GM19395 (cell line): Measurements from ENCODE around the gene MDFIC.
A peak's percentile ranks its signal among the peaks of the same experiment; 100 is the strongest.

Source experiments
- ATAC-seq: cut with Tn5 transposase; IDR thresholded peaks from one replicate; pipeline ENCODE4 v1.9.1; 2021; ENCODE audit warnings: mild to moderate bottlenecking, moderate library complexity; ENCODE audit not compliant: unreplicated experiment

The MDFIC gene

GRCh38 chr7:114925434-114925833 lies 3.5 kb downstream of the MDFIC start:
- no peak for ATAC-seq

GRCh38 chr7:114928060-114928459 lies 6.2 kb downstream of the MDFIC start:
- ATAC-seq = no peak

- ATAC-seq = no peak
Measured at GRCh38 chr7:114929570-114929969, 7.7 kb downstream of the MDFIC start.

GRCh38 chr7:114930107-114930661 lies 8.3 kb downstream of the MDFIC start:
- no peak for ATAC-seq

GRCh38 chr7:114930829-114931655 lies 9.1 kb downstream of the MDFIC start:
- ATAC-seq = peak; percentile 59

- peak; percentile 76 for ATAC-seq
Measured at GRCh38 chr7:114931656-114932011, 9.7 kb downstream of the MDFIC start.

- ATAC-seq = no peak
Measured at GRCh38 chr7:114932991-114933390, 11.1 kb downstream of the MDFIC start.

- no peak for ATAC-seq
Measured at GRCh38 chr7:114933658-114934057, 11.8 kb downstream of the MDFIC start.

GRCh38 chr7:114934086-114934485 lies 12.2 kb downstream of the MDFIC start:
- ATAC-seq = no peak

- no peak for ATAC-seq
Measured at GRCh38 chr7:114934713-114935112, 12.8 kb downstream of the MDFIC start.

- ATAC-seq = no peak
Measured at GRCh38 chr7:114936471-114936870, 14.6 kb downstream of the MDFIC start.

- no peak for ATAC-seq
Measured at GRCh38 chr7:114937446-114937845, 15.6 kb downstream of the MDFIC start.

- ATAC-seq = no peak
Measured at GRCh38 chr7:114938785-114939184, 16.9 kb downstream of the MDFIC start.

GRCh38 chr7:114939484-114940097 lies 17.7 kb downstream of the MDFIC start:
- ATAC-seq = no peak

GRCh38 chr7:114940220-114940619 lies 18.3 kb downstream of the MDFIC start:
- ATAC-seq = no peak

GRCh38 chr7:114941692-114942091 lies 19.8 kb downstream of the MDFIC start:
- ATAC-seq = peak; percentile 65

- peak; percentile 65 for ATAC-seq
Measured at GRCh38 chr7:114942446-114943175, 20.7 kb downstream of the MDFIC start.

GRCh38 chr7:114943530-114943929 lies 21.6 kb downstream of the MDFIC start:
- ATAC-seq = no peak

GRCh38 chr7:114943953-114944744 lies 22.3 kb downstream of the MDFIC start:
- no peak for ATAC-seq

GRCh38 chr7:114944745-114945625 lies 23.1 kb downstream of the MDFIC start:
- no peak for ATAC-seq
